Epithelial cell of proximal tubule (primary cell): ENCODE measurements around the gene KLHL25. TPM values are rescaled to one million over a fixed set of nuclear protein-coding genes. Genes with fewer than 3 reads are reported as not detected.

Experiments used
- DNase-seq: peaks from one replicate; pipeline ENCODE4 v3.0.0-alpha.2; 2011; ENCODE audit warnings: low read depth
- H3K4me3 ChIP-seq: 2 replicates; pipeline ENCODE4 v1.5.1; 2011; ENCODE audit warnings: low read depth, mild to moderate bottlenecking, low read length
- CTCF ChIP-seq: conservative IDR thresholded peaks from 2 replicates; pipeline ENCODE4 v1.5.1; 2012; ENCODE audit warnings: low read depth, mild to moderate bottlenecking, low read length
- total RNA-seq: library from RNA; depleted of rRNA; stranded (reverse); fragments of >200 nt; gene quantifications from 2 replicates; pipeline ENCODE4 v1.2.3, GENCODE V29; 2015

Gene KLHL25
- total RNA-seq, 1 donor from 2014 or later: 8.1 TPM

DNA sequence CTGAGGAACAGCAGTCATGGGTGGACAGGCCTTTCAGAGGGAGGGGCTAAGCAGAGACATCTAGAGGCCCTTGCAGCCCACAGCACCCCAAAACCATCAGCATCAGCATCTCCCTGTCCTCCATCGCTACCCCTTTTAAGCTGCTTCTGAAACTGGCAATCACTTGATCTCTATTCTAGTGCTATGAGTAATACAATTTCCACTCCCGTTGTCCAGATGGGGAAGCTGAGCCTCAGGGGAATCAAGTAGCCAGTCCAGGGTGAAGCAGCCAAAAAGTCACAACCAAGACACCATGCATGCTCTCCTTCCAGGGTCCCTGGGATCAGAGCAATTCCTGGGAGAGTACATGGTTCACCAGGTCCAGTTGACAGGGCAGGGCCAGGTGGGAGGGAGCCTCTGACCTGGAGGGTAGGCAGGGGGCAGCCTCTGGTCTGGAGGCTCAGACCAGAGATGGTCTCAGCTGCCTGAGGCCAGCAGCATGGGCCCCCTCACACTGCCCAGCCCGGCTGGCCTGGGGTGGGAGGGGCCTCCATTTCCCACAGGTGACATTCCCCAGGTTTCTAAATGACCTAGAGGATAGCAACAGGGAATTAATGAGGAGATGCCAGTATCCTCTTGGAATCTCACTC is 30.0 kb downstream of the KLHL25 start:
- no peak overlapping the region for H3K4me3 ChIP-seq
- no peak for TF ChIP-seq CTCF
- DNase-seq: no peak

DNA sequence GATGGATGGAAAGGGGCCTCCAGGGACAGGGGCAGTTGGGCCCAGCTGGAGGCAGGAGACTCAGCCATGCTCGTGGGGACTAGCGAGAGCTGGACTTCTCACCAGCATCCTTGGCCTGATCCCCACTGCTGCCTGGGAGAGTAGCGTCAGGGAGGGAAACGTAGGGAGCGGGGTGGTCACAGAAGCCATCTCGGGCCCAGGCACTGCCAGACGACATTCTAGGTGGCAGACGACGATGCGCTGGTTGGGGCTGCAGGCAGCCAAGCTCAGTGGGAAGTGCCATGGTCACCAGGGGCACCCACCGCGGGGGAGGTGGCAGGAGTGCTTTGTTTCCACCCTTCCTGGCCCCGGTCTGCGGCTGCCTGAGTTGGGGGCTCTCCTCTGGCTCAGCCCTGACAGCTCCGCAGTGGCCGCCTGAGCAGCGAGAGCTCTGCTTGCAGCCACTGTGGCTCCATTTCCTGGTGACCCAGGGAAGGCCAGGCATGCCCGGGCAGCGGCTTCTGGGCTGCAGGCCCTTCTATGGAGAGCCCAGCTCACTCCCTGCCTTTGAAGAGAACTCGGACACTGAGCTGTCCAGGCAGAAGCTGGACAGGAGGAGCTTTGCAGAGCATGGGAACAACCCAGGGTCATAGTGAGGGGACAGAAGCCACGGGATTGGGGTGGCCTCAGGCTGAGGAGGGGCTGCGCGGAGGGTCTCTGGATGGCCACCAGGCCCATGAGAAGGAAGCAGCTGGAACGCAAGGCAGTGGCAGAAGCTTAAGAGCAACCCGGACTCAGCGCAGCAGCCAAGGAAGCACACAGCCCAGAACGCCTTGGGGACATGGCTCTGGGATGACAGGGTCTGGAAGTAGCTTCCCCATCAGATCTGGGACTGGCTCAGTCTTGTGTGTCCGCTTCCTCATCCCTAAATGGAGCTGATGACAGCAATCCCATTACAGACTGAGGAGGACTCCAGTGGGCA is 30.8 kb downstream of the KLHL25 start:
- no peak for TF ChIP-seq CTCF
- DNase-seq: no peak
- H3K4me3 ChIP-seq: no peak overlapping the region

GRCh38 chr15:85763157-85763556 is 31.6 kb downstream of the KLHL25 start:
- DNase-seq: no peak
- H3K4me3 ChIP-seq: no peak overlapping the region
- TF ChIP-seq CTCF: peak; percentile 5

DNA sequence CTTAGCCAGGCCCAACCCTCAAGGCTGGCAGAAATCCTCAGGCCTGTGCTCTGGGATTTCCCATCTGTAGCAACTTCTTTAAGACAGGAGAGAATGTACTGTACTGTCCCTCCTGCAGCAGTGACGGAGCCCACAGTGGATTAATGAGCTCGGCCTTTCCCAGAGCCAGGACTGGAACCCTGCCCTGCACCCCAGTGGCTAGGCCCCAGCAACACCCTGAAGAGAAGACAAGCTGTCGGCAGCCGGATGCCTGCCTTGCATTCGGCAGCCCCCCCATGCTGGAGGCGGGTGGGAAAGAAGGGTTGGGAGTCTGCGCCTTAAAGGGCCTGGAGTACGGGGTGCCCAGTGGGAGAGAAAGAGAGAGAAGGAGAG is 32.0 kb downstream of the KLHL25 start:
- no peak for TF ChIP-seq CTCF
- no peak for DNase-seq
- no peak overlapping the region for H3K4me3 ChIP-seq

DNA sequence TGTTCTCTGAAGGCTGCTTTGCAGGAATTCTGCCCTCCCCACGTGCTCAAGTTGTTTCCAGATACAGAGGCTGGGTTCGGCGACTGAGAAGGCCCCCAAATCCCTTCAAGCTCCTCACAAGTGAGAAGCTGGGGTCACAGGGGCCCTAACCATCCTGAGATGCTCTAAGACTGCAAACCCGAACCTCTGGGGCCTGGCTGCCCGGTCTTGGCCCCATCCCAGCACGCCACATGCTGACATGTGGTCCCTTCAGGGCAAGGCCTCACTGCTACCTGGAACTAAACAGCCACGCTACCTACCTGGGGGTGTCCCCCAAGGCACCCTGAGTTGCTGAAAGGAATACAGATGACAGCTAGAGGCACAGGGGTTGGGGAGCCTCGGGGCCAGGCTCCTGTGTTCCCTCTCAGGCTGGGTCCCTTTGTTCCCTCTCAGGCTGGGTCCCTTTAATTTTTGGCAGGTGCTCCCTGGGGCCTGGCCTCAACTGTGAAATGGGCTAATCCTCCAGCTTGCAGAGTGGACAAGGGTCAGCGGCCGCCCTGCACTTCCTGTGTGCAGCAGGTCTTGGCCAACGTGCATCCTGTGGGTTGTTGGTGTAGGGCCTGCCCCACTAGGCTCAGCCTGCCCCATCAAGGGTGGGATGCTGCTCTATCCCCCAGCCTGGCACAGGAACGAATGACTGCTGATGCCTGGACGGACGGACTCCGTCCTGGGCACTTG is 32.5 kb downstream of the KLHL25 start:
- H3K4me3 ChIP-seq: no peak overlapping the region
- no peak for TF ChIP-seq CTCF
- no peak for DNase-seq

DNA sequence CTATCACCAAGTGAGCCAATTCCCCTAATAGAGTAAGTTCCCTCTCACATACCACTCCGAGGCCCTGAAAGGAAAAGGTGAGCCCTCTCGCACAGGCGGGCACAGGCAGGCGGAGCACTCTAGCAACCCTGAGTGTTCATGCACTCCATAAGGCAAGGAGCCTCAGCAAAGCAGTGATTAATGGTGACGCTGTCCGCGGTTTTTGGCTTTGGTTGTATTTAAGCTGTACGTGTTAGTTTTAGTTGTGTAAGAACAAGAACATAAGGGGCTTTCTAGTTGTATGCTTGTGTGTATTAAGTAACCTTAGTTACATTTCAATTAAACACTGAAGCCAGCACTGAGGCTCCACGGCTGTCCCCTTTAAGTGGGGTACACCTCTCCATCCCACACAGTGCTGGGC is 33.1 kb downstream of the KLHL25 start:
- no peak for DNase-seq
- no peak for TF ChIP-seq CTCF
- no peak overlapping the region for H3K4me3 ChIP-seq
